HepG2 (cell line): Measurements from ENCODE around the gene NINL. TPM values are rescaled to one million over a fixed set of nuclear protein-coding genes. Genes with fewer than 3 reads are reported as not detected.

ENCODE experiments used
- BATF2 ChIP-seq: sonication (generic); formaldehyde crosslinking; IDR thresholded peaks from 2 replicates; pipeline ENCODE4 v1.8.0; 2022; ENCODE audit warnings: mild to moderate bottlenecking, missing genetic modification reagents, moderate library complexity
- FOXJ3 ChIP-seq: sonication (generic); formaldehyde crosslinking; IDR thresholded peaks from 2 replicates; pipeline ENCODE4 v1.4.0; 2020; ENCODE audit warnings: missing genetic modification reagents, mild to moderate bottlenecking, borderline replicate concordance
- MBD4 ChIP-seq: IDR thresholded peaks from 2 replicates; pipeline ENCODE4 v1.6.1; 2012; ENCODE audit warnings: low read length, inconsistent platforms, borderline replicate concordance
- NFATC3 ChIP-seq: sonication (generic); formaldehyde crosslinking; IDR thresholded peaks from 2 replicates; pipeline ENCODE4 v1.5.1; 2020; ENCODE audit warnings: mild to moderate bottlenecking, missing genetic modification reagents
- NR2F6 ChIP-seq, 2 experiments: IDR thresholded peaks; 2 replicates each; pipeline ENCODE4 v1.6.1; 2016; ENCODE audit warnings: antibody characterized with exemption in 1 of 2, mild to moderate bottlenecking in 1 of 2
- POGZ ChIP-seq: sonication (generic); formaldehyde crosslinking; IDR thresholded peaks from 2 replicates; pipeline ENCODE4 v1.4.0; 2020; ENCODE audit warnings: mild to moderate bottlenecking, missing genetic modification reagents
- SMAD3 ChIP-seq: sonication (generic); formaldehyde crosslinking; IDR thresholded peaks from 2 replicates; pipeline ENCODE4 v1.4.0; 2020; ENCODE audit warnings: missing genetic modification reagents
- SYNCRIP ChIP-seq: fragments of 200-400 bp; formaldehyde crosslinking; IDR thresholded peaks from 2 replicates; pipeline ENCODE4 v1.6.1; 2018; ENCODE audit warnings: mild to moderate bottlenecking, low read depth, low read length; ENCODE audit not compliant: insufficient read depth
- TBL1XR1 ChIP-seq: fragments of 150-350 bp; IDR thresholded peaks from 2 replicates; pipeline ENCODE4 v1.6.1; 2014; ENCODE audit warnings: borderline replicate concordance, low read length; ENCODE audit not compliant: partially characterized antibody
- TEAD2 ChIP-seq: sonication (generic); formaldehyde crosslinking; IDR thresholded peaks from 2 replicates; pipeline ENCODE4 v1.9.0; 2021; ENCODE audit warnings: missing genetic modification reagents
- ZFP36L1 ChIP-seq: sonication (generic); formaldehyde crosslinking; IDR thresholded peaks from 2 replicates; pipeline ENCODE4 v1.8.0; 2022; ENCODE audit warnings: mild to moderate bottlenecking, missing genetic modification reagents, moderate library complexity
- ZNF101 ChIP-seq: sonication (generic); formaldehyde crosslinking; IDR thresholded peaks from 2 replicates; pipeline ENCODE4 v1.4.0; 2020; ENCODE audit warnings: mild to moderate bottlenecking, low read depth, missing genetic modification reagents, borderline replicate concordance
- ZNF292 ChIP-seq: sonication (generic); formaldehyde crosslinking; IDR thresholded peaks from 2 replicates; pipeline ENCODE4 v1.8.1; 2022; ENCODE audit warnings: mild to moderate bottlenecking, low read depth, missing genetic modification reagents, borderline replicate concordance
- ZNF350 ChIP-seq: sonication (generic); formaldehyde crosslinking; IDR thresholded peaks from 2 replicates; pipeline ENCODE4 v1.4.0; 2020; ENCODE audit warnings: mild to moderate bottlenecking, low read depth, missing genetic modification reagents, borderline replicate concordance
- ZNF382 ChIP-seq: sonication (generic); formaldehyde crosslinking; IDR thresholded peaks from 2 replicates; pipeline ENCODE4 v1.5.0; 2020; ENCODE audit warnings: missing genetic modification reagents, mild to moderate bottlenecking, borderline replicate concordance
- ZNF460 ChIP-seq: sonication (generic); formaldehyde crosslinking; IDR thresholded peaks from 2 replicates; pipeline ENCODE4 v1.5.1; 2020; ENCODE audit warnings: missing genetic modification reagents, mild to moderate bottlenecking, borderline replicate concordance
- ZNF660 ChIP-seq: sonication (generic); formaldehyde crosslinking; IDR thresholded peaks from 2 replicates; pipeline ENCODE4 v1.5.1; 2020; ENCODE audit warnings: mild to moderate bottlenecking, low read depth, missing genetic modification reagents, borderline replicate concordance
- ZNF687 ChIP-seq: sonication (generic); formaldehyde crosslinking; IDR thresholded peaks from 2 replicates; pipeline ENCODE4 v1.5.1; 2020; ENCODE audit warnings: mild to moderate bottlenecking, missing genetic modification reagents, moderate library complexity
- ZNF747 ChIP-seq: sonication (generic); formaldehyde crosslinking; IDR thresholded peaks from 2 replicates; pipeline ENCODE4 v1.8.1; 2023; ENCODE audit warnings: missing genetic modification reagents, mild to moderate bottlenecking, borderline replicate concordance
- ZNF75D ChIP-seq: sonication (generic); formaldehyde crosslinking; IDR thresholded peaks from 2 replicates; pipeline ENCODE4 v1.8.1; 2023; ENCODE audit warnings: missing genetic modification reagents, mild to moderate bottlenecking, borderline replicate concordance
- ZNF761 ChIP-seq: sonication (generic); formaldehyde crosslinking; conservative IDR thresholded peaks from 2 replicates; pipeline ENCODE4 v1.4.0; 2020; ENCODE audit warnings: mild to moderate bottlenecking, missing genetic modification reagents
- ZNF772 ChIP-seq: sonication (generic); formaldehyde crosslinking; IDR thresholded peaks from 2 replicates; pipeline ENCODE4 v1.5.0; 2020; ENCODE audit warnings: mild to moderate bottlenecking, missing genetic modification reagents
- polyA plus RNA-seq, 8 experiments: library from polyadenylated mRNA; depleted of rRNA in 3 of 8; stranded (reverse) in 7 of 8; unstranded in 1 of 8; fragments of >200 nt; fragmentation: Illumina TruSeq in 4 of 8; extraction: Trizol in 4 of 8; gene quantifications; 2 replicates each; pipeline versions ENCODE4 v1.2.1 to v1.2.3, GENCODE V29; 2011 to 2016; ENCODE audit warnings: low read depth in 4 of 8, missing spikeins in 1 of 8, mixed read lengths in 1 of 8; ENCODE audit not compliant: insufficient read depth in 1 of 8
- total RNA-seq, 5 experiments: library from RNA; depleted of rRNA; stranded (reverse); fragments of >200 nt; fragmentation: Illumina TruSeq; extraction: Trizol; gene quantifications; 2 replicates each; pipeline ENCODE4 v1.2.3, GENCODE V29; 2016; ENCODE audit warnings: low read depth in 1 of 5

The NINL gene
- total and polyA plus RNA-seq, 2 of the 13 experiments (the other 11 are each of a cell fraction or from before 2014, with no cell fraction given), result 32.3 to 34.3 TPM

GRCh38 chr20:25407311-25408169, 177.8 kb downstream of the NINL start, which contains the start of gene GINS1 (continued):
- no peak; the same call in 1 of the 2 replicates for TF ChIP-seq ZNF460 (CRISPR knock-in tag)
- peak; percentile 73 for TF ChIP-seq TBL1XR1
- TF ChIP-seq NR2F6 (IDR thresholded peaks at IDR 0.05), result no peak; the same call in 1 of the 2 replicates
- TF ChIP-seq NR2F6 (CRISPR knock-in tag; IDR thresholded peaks at IDR 0.05), result peak; percentile 75
- no peak for TF ChIP-seq ZNF382 (CRISPR knock-in tag)
- peak; percentile 96 for TF ChIP-seq ZNF292
- TF ChIP-seq ZNF660 (CRISPR knock-in tag), result no peak
- peak; percentile 93 for TF ChIP-seq ZNF747 (CRISPR knock-in tag)
- TF ChIP-seq ZFP36L1 (CRISPR knock-in tag), result peak; percentile 99; the same call in 1 of the 2 replicates
- peak; percentile 99 for TF ChIP-seq POGZ
- peak; percentile 100 for TF ChIP-seq ZNF772 (CRISPR knock-in tag)
- TF ChIP-seq NFATC3 (CRISPR knock-in tag), result peak; percentile 66; the same call in 1 of the 2 replicates
- no peak for TF ChIP-seq SYNCRIP
- TF ChIP-seq TEAD2 (CRISPR knock-in tag), result peak; percentile 93
- TF ChIP-seq ZNF350, result peak; percentile 99
- peak; percentile 99 for TF ChIP-seq ZNF687 (CRISPR knock-in tag)
- TF ChIP-seq ZNF761 (CRISPR knock-in tag), result peak; percentile 95
- peak; percentile 54; the same call in 1 of the 2 replicates for TF ChIP-seq ZNF75D (CRISPR knock-in tag)
- TF ChIP-seq SMAD3 (CRISPR knock-in tag), result peak; percentile 98
- peak; percentile 79; the same call in 1 of the 2 replicates for TF ChIP-seq ZNF101 (CRISPR knock-in tag)
- 0 out of 2 replicates have a peak, but pooled peaks have one; percentile 70 for TF ChIP-seq MBD4
- TF ChIP-seq FOXJ3 (CRISPR knock-in tag), result peak; percentile 84
- peak; percentile 98 for TF ChIP-seq BATF2 (CRISPR knock-in tag)
